ENCODE measurements around the gene CLCN1.

The CLCN1 gene

GRCh38 chr7:143369678-143370651 is 54.1 kb downstream of the CLCN1 start:
- H3K4me3 ChIP-seq (ENCODE audit: low read depth, low read length) = no peak overlapping the region
- TF ChIP-seq CTCF (IDR thresholded peaks at IDR 0.05; ENCODE audit: control insufficient read depth, extremely low read depth, insufficient read depth) = no peak
- peak; percentile 69 for DNase-seq (ENCODE audit: low read depth)

DNA sequence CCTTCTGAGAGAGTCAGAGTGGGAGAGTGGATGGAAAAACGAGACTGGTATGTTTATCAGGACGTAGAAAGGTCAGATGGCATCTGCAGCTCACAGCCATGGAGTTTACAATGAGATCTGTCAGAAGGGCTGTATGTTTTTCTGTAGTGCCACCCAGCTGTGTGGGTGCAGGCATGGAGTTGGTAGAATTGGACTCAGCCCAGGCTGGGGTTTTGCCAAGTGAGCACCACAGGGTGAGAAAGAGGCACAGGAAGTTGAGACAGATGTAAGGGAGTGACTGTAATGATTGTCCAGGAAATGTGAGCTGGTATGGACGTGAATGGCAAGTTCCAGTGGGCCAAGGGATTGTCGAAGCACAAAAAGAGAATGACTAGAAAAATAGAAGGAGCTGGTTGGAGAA is 56.2 kb downstream of the CLCN1 start:
- DNase-seq (ENCODE audit: low read depth) = no peak
- TF ChIP-seq CTCF (IDR thresholded peaks at IDR 0.05; ENCODE audit: control insufficient read depth, extremely low read depth, insufficient read depth) = no peak
- H3K4me3 ChIP-seq (ENCODE audit: low read depth, low read length) = no peak overlapping the region

DNA sequence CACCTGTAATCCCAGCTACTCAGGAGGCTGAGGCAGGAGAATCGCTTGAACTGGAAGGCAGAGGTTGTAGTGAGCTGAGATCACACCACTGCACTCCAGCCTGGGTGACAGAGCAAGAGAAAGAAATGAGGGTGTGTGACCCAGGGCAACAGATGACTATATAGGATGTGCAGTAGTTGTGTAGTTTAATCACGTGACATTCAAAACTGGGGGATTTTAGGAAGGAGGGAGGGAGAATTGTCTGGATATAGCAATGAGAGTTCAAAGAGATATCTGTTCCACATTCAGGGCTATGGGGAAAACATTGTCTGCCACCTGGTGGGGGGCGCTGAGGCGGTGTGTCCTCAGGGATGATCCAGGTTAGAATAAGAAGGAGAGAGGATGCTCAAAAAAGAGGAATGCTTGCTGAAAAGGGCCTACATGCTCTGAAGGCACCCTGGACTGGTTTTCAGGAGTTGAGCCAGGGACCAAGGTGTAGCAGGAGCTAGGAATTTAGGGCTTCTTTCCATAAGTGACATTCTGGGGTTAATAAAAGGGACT is 57.4 kb downstream of the CLCN1 start:
- DNase-seq (ENCODE audit: low read depth) = no peak
- TF ChIP-seq CTCF (IDR thresholded peaks at IDR 0.05; ENCODE audit: control insufficient read depth, extremely low read depth, insufficient read depth) = 0 out of 2 replicates have a peak, but pooled peaks have one; percentile 13

DNA sequence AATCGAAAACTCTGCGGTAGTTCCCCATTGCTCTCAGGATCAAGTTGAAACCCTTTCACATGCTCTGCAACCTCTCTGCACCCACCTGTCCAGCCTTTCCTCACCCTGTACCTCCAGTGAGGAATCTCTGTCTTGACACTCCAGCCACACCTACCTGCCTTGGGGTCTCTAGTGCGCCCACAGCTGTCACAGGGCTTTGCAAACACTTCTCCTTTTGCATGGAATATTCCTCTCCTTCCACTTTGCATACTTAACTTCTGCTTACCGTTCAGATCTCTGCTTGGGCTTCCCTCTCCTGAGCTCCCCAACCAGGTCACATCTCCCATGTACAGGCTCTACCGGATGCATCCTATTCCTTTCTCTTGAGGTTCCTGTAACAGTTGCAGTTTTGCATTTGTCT is 58.6 kb downstream of the CLCN1 start:
- no peak for DNase-seq (ENCODE audit: low read depth)
- H3K4me3 ChIP-seq (ENCODE audit: low read depth, low read length) = no peak overlapping the region

More for the DNA sequence above, 57.4 kb downstream of the CLCN1 start:
- no peak overlapping the region for H3K4me3 ChIP-seq (ENCODE audit: low read depth, low read length)

GRCh38 chr7:143375298-143376034 is 59.6 kb downstream of the CLCN1 start:
- no peak overlapping the region for H3K4me3 ChIP-seq (ENCODE audit: low read depth, low read length)
- TF ChIP-seq CTCF (IDR thresholded peaks at IDR 0.05; ENCODE audit: control insufficient read depth, extremely low read depth, insufficient read depth) = no peak
- no peak for DNase-seq (ENCODE audit: low read depth)

More for the DNA sequence above, 58.6 kb downstream of the CLCN1 start:
- no peak for TF ChIP-seq CTCF (IDR thresholded peaks at IDR 0.05; ENCODE audit: control insufficient read depth, extremely low read depth, insufficient read depth)

- no peak for DNase-seq (ENCODE audit: low read depth)
- TF ChIP-seq CTCF (IDR thresholded peaks at IDR 0.05; ENCODE audit: control insufficient read depth, extremely low read depth, insufficient read depth) = no peak
- no peak overlapping the region for H3K4me3 ChIP-seq (ENCODE audit: low read depth, low read length)
These were observed 60.5 kb downstream of the CLCN1 start for GRCh38 chr7:143376396-143376795.

Measured in LNCaP clone FGC (cell line).